ENCODE measurements around the gene NFE2.
"Not testable (repeated sequence)": the region's sequence is repeated elsewhere in the genome, so short reads cannot be mapped to it uniquely, and the experiment has no call there.

NFE2 gene

DNA sequence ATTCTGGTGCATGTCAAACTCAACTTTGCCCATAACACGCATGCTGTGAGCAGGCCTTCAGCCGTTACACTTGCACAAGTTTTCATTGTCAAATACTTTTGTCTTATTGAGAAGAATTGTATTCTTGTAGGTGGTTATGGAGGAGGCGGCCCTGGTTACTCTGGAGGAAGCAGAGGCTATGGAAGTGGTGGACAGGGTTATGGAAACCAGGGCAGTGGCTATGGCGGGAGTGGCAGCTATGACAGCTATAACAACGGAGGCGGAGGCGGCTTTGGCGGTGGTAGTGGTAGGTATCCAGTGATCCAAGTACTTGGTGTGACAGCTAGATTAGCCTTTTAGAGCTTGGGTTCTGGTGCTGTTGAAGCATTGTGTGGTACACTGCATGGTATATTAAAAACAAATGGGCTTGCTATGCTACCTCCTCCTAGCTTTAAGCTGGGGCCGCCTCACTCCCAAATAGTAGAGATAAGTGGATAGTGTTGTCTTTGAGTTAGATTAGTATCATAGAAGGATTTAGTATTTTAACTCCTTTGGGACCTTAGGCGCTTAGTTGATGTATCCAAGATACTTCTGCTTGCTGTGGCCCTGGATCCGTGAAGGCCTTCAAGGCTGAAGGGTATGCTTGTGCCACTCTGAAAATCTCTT is 17.7 kb downstream of the NFE2 start:
- no peak for TF ChIP-seq EZH2phosphoT487 (IDR thresholded peaks at IDR 0.05; ENCODE audit: borderline replicate concordance, low read length)
- TF ChIP-seq CTCF (IDR thresholded peaks at IDR 0.05; ENCODE audit: low read depth, low read length, poor library complexity, severe bottlenecking): no peak
- Histone ChIP-seq H3F3A (ENCODE audit: control insufficient read depth, insufficient read depth) (peaks cover 78% of the 10 kb centered on the region), H3K9me2 (replicated peaks; ENCODE audit: control insufficient read depth, low read length) (no peaks in the 10 kb centered on the region), H3K4me3 (ENCODE audit: low read length) (peak overlapping the region; percentile 96), H3K27me3 (ENCODE audit: control insufficient read depth, low read length) (no peaks in the 10 kb centered on the region), H3K27ac (ENCODE audit: low read depth, low read length) (peak overlapping the region; percentile 8), H3K4me2 (ENCODE audit: low read length) (peak overlapping the region; percentile 91), H3K9me3 (ENCODE audit: control insufficient read depth, insufficient read depth, low read length) (no peaks in the 10 kb centered on the region), H3K79me2 (ENCODE audit: control insufficient read depth, low read length) (peaks cover 57% of the 10 kb centered on the region), H3K36me3 (ENCODE audit: control insufficient read depth, low read length) (peaks cover 91% of the 10 kb centered on the region), H3K4me1 (ENCODE audit: control insufficient read depth, low read length) (peaks cover 58% of the 10 kb centered on the region), H4K20me1 (ENCODE audit: control insufficient read depth, insufficient read depth, low read depth, low read length) (peaks cover 40% of the 10 kb centered on the region)

DNA sequence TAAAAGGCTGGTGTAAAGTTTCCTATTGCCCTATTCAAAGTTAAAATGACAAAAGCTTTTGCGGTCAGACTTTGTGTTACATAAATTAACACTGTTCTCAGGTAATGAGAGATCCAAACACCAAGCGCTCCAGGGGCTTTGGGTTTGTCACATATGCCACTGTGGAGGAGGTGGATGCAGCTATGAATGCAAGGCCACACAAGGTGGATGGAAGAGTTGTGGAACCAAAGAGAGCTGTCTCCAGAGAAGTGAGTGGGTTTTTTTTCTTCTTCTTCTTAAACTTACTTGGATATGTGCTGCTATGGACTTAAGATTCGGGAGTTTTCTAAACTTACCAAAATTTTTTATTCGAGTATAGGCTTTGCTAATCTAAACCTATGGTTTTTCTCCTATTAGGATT is 19.1 kb downstream of the NFE2 start:
- H3K4me2 ChIP-seq (ENCODE audit: low read length): peak overlapping the region; percentile 91
- peaks cover 86% of the 10 kb centered on the region for H3K36me3 ChIP-seq (ENCODE audit: control insufficient read depth, low read length)
- peaks cover 71% of the 10 kb centered on the region for H3K79me2 ChIP-seq (ENCODE audit: control insufficient read depth, low read length)
- H3F3A ChIP-seq (ENCODE audit: control insufficient read depth, insufficient read depth): peaks cover 68% of the 10 kb centered on the region
- peak overlapping the region; percentile 93 for H3K27ac ChIP-seq (ENCODE audit: low read depth, low read length)
- H3K4me3 ChIP-seq (ENCODE audit: low read length): peak overlapping the region; percentile 96
- H3K27me3 ChIP-seq (ENCODE audit: control insufficient read depth, low read length); H3K9me2 ChIP-seq (replicated peaks; ENCODE audit: control insufficient read depth, low read length); H3K9me3 ChIP-seq (ENCODE audit: control insufficient read depth, insufficient read depth, low read length): not testable (repeated sequence)
- H4K20me1 ChIP-seq (ENCODE audit: control insufficient read depth, insufficient read depth, low read depth, low read length): peaks cover 44% of the 10 kb centered on the region
- H3K4me1 ChIP-seq (ENCODE audit: control insufficient read depth, low read length): peaks cover 57% of the 10 kb centered on the region

DNA sequence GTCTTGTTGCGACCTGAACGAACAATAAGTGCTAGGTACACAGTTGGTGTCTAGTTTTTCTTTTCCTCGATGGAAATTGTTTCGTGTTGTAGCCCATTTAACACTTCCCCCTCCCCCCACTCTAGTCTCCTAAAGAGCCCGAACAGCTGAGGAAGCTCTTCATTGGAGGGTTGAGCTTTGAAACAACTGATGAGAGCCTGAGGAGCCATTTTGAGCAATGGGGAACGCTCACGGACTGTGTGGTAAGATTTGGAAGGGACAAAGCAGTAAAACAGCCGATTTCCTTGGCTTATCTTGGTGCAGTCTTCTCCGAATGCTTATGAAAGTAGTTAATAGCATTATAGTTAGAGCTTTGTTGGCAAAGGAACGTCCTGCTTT is 19.6 kb downstream of the NFE2 start:
- peaks cover 60% of the 10 kb centered on the region for H3K4me1 ChIP-seq (ENCODE audit: control insufficient read depth, low read length)
- peaks cover 68% of the 10 kb centered on the region for H3F3A ChIP-seq (ENCODE audit: control insufficient read depth, insufficient read depth)
- H3K9me2 ChIP-seq (replicated peaks; ENCODE audit: control insufficient read depth, low read length); H3K27me3 ChIP-seq (ENCODE audit: control insufficient read depth, low read length); H3K9me3 ChIP-seq (ENCODE audit: control insufficient read depth, insufficient read depth, low read length): not testable (repeated sequence)
- H3K4me2 ChIP-seq (ENCODE audit: low read length): peak overlapping the region; percentile 91
- H3K27ac ChIP-seq (ENCODE audit: low read depth, low read length): peak overlapping the region; percentile 93
- peaks cover 42% of the 10 kb centered on the region for H4K20me1 ChIP-seq (ENCODE audit: control insufficient read depth, insufficient read depth, low read depth, low read length)
- peak overlapping the region; percentile 96 for H3K4me3 ChIP-seq (ENCODE audit: low read length)
- H3K36me3 ChIP-seq (ENCODE audit: control insufficient read depth, low read length): peaks cover 86% of the 10 kb centered on the region
- H3K79me2 ChIP-seq (ENCODE audit: control insufficient read depth, low read length): peaks cover 75% of the 10 kb centered on the region

- H3K9me2 ChIP-seq (replicated peaks; ENCODE audit: control insufficient read depth, low read length): no peaks in the 10 kb centered on the region
- H4K20me1 ChIP-seq (ENCODE audit: control insufficient read depth, insufficient read depth, low read depth, low read length): peaks cover 38% of the 10 kb centered on the region
- H3F3A ChIP-seq (ENCODE audit: control insufficient read depth, insufficient read depth): peaks cover 63% of the 10 kb centered on the region
- peaks cover 81% of the 10 kb centered on the region for H3K79me2 ChIP-seq (ENCODE audit: control insufficient read depth, low read length)
- TF ChIP-seq EZH2phosphoT487 (IDR thresholded peaks at IDR 0.05; ENCODE audit: borderline replicate concordance, low read length) (no peak), CTCF (IDR thresholded peaks at IDR 0.05; ENCODE audit: low read depth, low read length, poor library complexity, severe bottlenecking) (no peak)
- H3K9me3 ChIP-seq (ENCODE audit: control insufficient read depth, insufficient read depth, low read length): no peaks in the 10 kb centered on the region
- H3K4me3 ChIP-seq (ENCODE audit: low read length): peak within 1 kb of the TSS; percentile 96
- peak within 1 kb of the TSS; percentile 93 for H3K27ac ChIP-seq (ENCODE audit: low read depth, low read length)
- no peaks in the 10 kb centered on the region for H3K27me3 ChIP-seq (ENCODE audit: control insufficient read depth, low read length)
- peak within 1 kb of the TSS; percentile 93 for H3K4me2 ChIP-seq (ENCODE audit: low read length)
- peaks cover 86% of the 10 kb centered on the region for H3K36me3 ChIP-seq (ENCODE audit: control insufficient read depth, low read length)
- H3K4me1 ChIP-seq (ENCODE audit: control insufficient read depth, low read length): peaks cover 58% of the 10 kb centered on the region
Measured at GRCh38 chr12:54280468-54281260, 20.2 kb downstream of the NFE2 start, which contains the start of gene HNRNPA1. Gene HNRNPA1, plus strand, starts transcription at chr12:54280726. Its CDS starts 82 bp downstream, at chr12:54280808.

All from DOHH2 (cell line).